Brain microvascular endothelial cell (primary cell): ENCODE data around the gene MMP21.

Experiments used
- DNase-seq: peaks from one replicate; pipeline ENCODE4 v3.0.0-alpha.2; 2020
- H3K27ac ChIP-seq: fragments of 250-450 bp; sonication (Bioruptor Pico); 2 replicates; pipeline ENCODE4 v1.5.1; 2020; ENCODE audit warnings: mild to moderate bottlenecking, moderate library complexity
- H3K27me3 ChIP-seq: fragments of 250-450 bp; sonication (Bioruptor Pico); replicated peaks from 2 replicates; pipeline ENCODE4 v1.5.1; 2020; ENCODE audit warnings: mild to moderate bottlenecking
- H3K36me3 ChIP-seq: fragments of 250-450 bp; sonication (Bioruptor Pico); replicated peaks from 2 replicates; pipeline ENCODE4 v1.5.1; 2020; ENCODE audit warnings: mild to moderate bottlenecking
- H3K4me3 ChIP-seq: 2 replicates; pipeline ENCODE4 v1.5.1; 2011; ENCODE audit warnings: low read depth, mild to moderate bottlenecking, control low read depth, low read length, moderate library complexity
- CTCF ChIP-seq: IDR thresholded peaks from 2 replicates; pipeline ENCODE4 v1.5.1; 2011; ENCODE audit warnings: low read depth, mild to moderate bottlenecking, moderate library complexity, low read length, control low read depth, inconsistent platforms; ENCODE audit errors: missing control alignments
- in situ Hi-C: cut with HindIII; loops from 2 replicates; pipeline ENCODE4 v1.10.0; 2017; ENCODE audit warnings: low sequenced_read_pairs, low pct_ligation_motif_present

The MMP21 gene

GRCh38 chr10:125756853-125757487, 18.7 kb downstream of the MMP21 start:
- no peaks in the 10 kb centered on the region for H3K27me3 ChIP-seq
- peaks cover 31% of the 10 kb centered on the region for H3K36me3 ChIP-seq
- H3K27ac ChIP-seq = no peak overlapping the region
- DNase-seq = no peak
- TF ChIP-seq CTCF = no peak
- H3K4me3 ChIP-seq = no peak overlapping the region
- in situ Hi-C loops = no loop called here

DNA sequence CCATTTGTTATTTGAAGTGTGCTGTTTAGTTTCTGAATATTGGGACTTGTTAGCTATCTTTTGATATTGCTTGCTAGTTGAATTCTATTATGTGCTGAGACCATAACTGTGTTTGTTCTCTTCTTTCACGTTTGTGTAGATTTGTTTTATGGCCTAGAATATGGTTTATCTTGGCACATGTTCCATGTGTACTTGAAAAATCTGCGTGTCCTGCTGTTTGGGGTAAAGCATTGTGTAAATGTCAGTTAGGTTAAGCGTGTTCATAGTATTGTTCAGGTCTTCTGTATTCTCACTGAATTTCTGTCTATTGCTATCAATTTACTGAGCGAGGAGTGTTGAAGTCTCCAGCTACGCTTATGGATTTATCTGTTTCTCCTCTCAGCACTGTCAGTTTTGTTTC, 19.4 kb downstream of the MMP21 start:
- no peak for DNase-seq
- Histone ChIP-seq H3K4me3 (no peak overlapping the region), H3K27me3 (no peaks in the 10 kb centered on the region), H3K36me3 (peaks cover 31% of the 10 kb centered on the region), H3K27ac (no peak overlapping the region)
- in situ Hi-C loops = no loop called here
- no peak for TF ChIP-seq CTCF

- Histone ChIP-seq H3K36me3 (peaks cover 45% of the 10 kb centered on the region), H3K4me3 (no peak overlapping the region), H3K27me3 (no peaks in the 10 kb centered on the region), H3K27ac (no peak overlapping the region)
- TF ChIP-seq CTCF = no peak
- no peak for DNase-seq
- in situ Hi-C loops = no loop called here
Measured at GRCh38 chr10:125747417-125747816, 28.2 kb downstream of the MMP21 start.

DNA sequence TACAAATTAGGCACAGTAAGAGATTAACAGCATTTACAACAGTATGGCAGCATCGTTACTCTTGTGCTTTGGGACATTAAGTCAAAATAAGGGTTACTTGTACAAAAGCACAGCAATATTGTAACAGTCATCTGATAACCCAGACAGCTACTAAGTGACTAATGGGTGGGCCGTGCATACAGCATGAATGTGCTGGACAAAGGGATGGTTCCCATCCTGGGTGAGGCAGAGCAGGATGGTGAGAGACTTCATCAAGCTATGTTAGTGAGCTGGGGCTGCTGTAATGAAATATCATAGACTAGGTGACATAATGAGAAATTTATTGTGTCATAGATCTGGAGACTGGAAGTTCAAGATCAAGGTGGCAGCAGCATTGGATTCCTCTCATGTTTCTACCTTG, 30.7 kb downstream of the MMP21 start:
- in situ Hi-C loops = no loop called here
- no peak overlapping the region for H3K27ac ChIP-seq
- peaks cover 62% of the 10 kb centered on the region for H3K36me3 ChIP-seq
- DNase-seq = no peak
- H3K27me3 ChIP-seq = no peaks in the 10 kb centered on the region
- TF ChIP-seq CTCF = no peak
- H3K4me3 ChIP-seq = no peak overlapping the region

GRCh38 chr10:125742465-125742864, 33.2 kb downstream of the MMP21 start:
- no peak for TF ChIP-seq CTCF
- no peaks in the 10 kb centered on the region for H3K27me3 ChIP-seq
- DNase-seq = no peak
- H3K27ac ChIP-seq = no peak overlapping the region
- H3K36me3 ChIP-seq = peaks cover 70% of the 10 kb centered on the region
- in situ Hi-C loops = no loop called here
- no peak overlapping the region for H3K4me3 ChIP-seq

GRCh38 chr10:125739994-125740679, 35.5 kb downstream of the MMP21 start:
- in situ Hi-C loops = no loop called here
- DNase-seq = no peak
- no peak overlapping the region for H3K27ac ChIP-seq
- H3K4me3 ChIP-seq = no peak overlapping the region
- no peaks in the 10 kb centered on the region for H3K27me3 ChIP-seq
- H3K36me3 ChIP-seq = peaks cover 76% of the 10 kb centered on the region
- TF ChIP-seq CTCF = no peak
